Activated naive CD4-positive, alpha-beta T cell treated with anti-CD3 and anti-CD28 coated beads for 36 hours (primary cell): ENCODE results near the gene DLL4. TPM values are rescaled to one million over a fixed set of nuclear protein-coding genes. Genes with fewer than 3 reads are reported as not detected.
"Not testable (repeated sequence)": the region's sequence is repeated elsewhere in the genome, so short reads cannot be mapped to it uniquely, and the experiment has no call there.

Experiments used
- CTCF ChIA-PET: fragments of 350-600 bp; sonication (Branson Sonifier 250); formaldehyde crosslinking; loops from one replicate; lab custom pipeline; 2021; ENCODE audit warnings: antibody characterized with exemption; lab: Charles Lee
- DNase-seq: peaks from one replicate; pipeline ENCODE4 v3.0.0-alpha.2; 2020
- H3K27ac Mint-ChIP-seq: one replicate; pipeline ENCODE4 v1.8.0; 2021; ENCODE audit warnings: mild to moderate bottlenecking, mixed read lengths
- H3K27me3 Mint-ChIP-seq: one replicate; pipeline ENCODE4 v1.8.0; 2021; ENCODE audit warnings: low read depth, mixed read lengths
- H3K36me3 Mint-ChIP-seq: one replicate; pipeline ENCODE4 v1.8.0; 2021; ENCODE audit warnings: low read depth, mixed read lengths
- H3K4me1 Mint-ChIP-seq: one replicate; pipeline ENCODE4 v1.8.0; 2021; ENCODE audit warnings: low read depth, mixed read lengths
- H3K4me3 Mint-ChIP-seq: one replicate; pipeline ENCODE4 v1.8.0; 2021; ENCODE audit warnings: mild to moderate bottlenecking, moderate library complexity, mixed read lengths
- H3K9me3 Mint-ChIP-seq: one replicate; pipeline ENCODE4 v1.8.0; 2021; ENCODE audit warnings: mixed read lengths
- intact Hi-C: fragments of 100-400 bp; cut with micrococcal nuclease; formaldehyde crosslinking; loops from one replicate; pipeline ENCODE4 v1.15.1; 2023
- total RNA-seq, 2 experiments: library from RNA; stranded (reverse); gene quantifications; one replicate each; pipeline ENCODE4 v1.2.3, GENCODE V29; 2021

DLL4 gene
- total RNA-seq, 2 experiments from 2014 or later = 0.14 TPM; not detected in 1

GRCh38 chr15:40951764-40952163 lies 22.6 kb downstream of the DLL4 start:
- CTCF ChIA-PET = interaction anchor here (0.8 to 6.9 kb wide), 5 partner anchors 10 to 238 kb away, joined by 3 to 50 read pairs (median 4); no protein-coding TSS in a partner anchor
- no peaks in the 10 kb centered on the region for H3K9me3 Mint-ChIP-seq
- intact Hi-C loops = loop anchor here (2.0 to 5.0 kb wide), 3 partner anchors 145 to 1021 kb away; partner anchors contain the start of genes DNAJC17, EHD4, INO80 and ZFYVE19
- peaks cover 33% of the 10 kb centered on the region for H3K4me1 Mint-ChIP-seq
- H3K27me3 Mint-ChIP-seq = no peaks in the 10 kb centered on the region
- peak overlapping the region; percentile 94 for H3K4me3 Mint-ChIP-seq
- DNase-seq = no peak
- H3K27ac Mint-ChIP-seq = peak overlapping the region; percentile 93
- H3K36me3 Mint-ChIP-seq = peaks cover 30% of the 10 kb centered on the region

GRCh38 chr15:40952301-40952900 lies 23.3 kb downstream of the DLL4 start:
- CTCF ChIA-PET = interaction anchor here (0.8 to 6.9 kb wide), 5 partner anchors 11 to 237 kb away, joined by 3 to 50 read pairs (median 9); no protein-coding TSS in a partner anchor
- Mint-ChIP-seq H3K36me3 (peaks cover 30% of the 10 kb centered on the region), H3K27ac (peak overlapping the region; percentile 93), H3K4me1 (peaks cover 33% of the 10 kb centered on the region), H3K4me3 (peak overlapping the region; percentile 94), H3K27me3 (no peaks in the 10 kb centered on the region), H3K9me3 (no peaks in the 10 kb centered on the region)
- intact Hi-C loops = loop anchor here (2.0 to 5.0 kb wide), 3 partner anchors 146 to 1020 kb away; partner anchors contain the start of genes DNAJC17, EHD4, INO80 and ZFYVE19
- DNase-seq = no peak

GRCh38 chr15:40952901-40953712 lies 24.0 kb downstream of the DLL4 start, which contains the start of gene CHAC1:
CHAC1 (plus strand) TSS chr15:40953471; CDS start chr15:40953584, 113 bp downstream.
- no peaks in the 10 kb centered on the region for H3K27me3 Mint-ChIP-seq
- peak within 1 kb of the TSS; percentile 93 for H3K27ac Mint-ChIP-seq
- intact Hi-C loops = loop anchor here (1.0 to 5.0 kb wide), 9 partner anchors 11 to 1019 kb away; partner anchors contain the start of genes CHP1, DNAJC17, EHD4 and INO80
- peaks cover 32% of the 10 kb centered on the region for H3K36me3 Mint-ChIP-seq
- peak within 1 kb of the TSS; percentile 94 for H3K4me3 Mint-ChIP-seq
- CTCF ChIA-PET = interaction anchor here (0.6 to 6.9 kb wide), 5 partner anchors 12 to 829 kb away, joined by 3 to 50 read pairs (median 9); partner anchors contain the start of gene VPS18
- H3K9me3 Mint-ChIP-seq = no peaks in the 10 kb centered on the region
- DNase-seq = peak; percentile 99
- H3K4me1 Mint-ChIP-seq = peaks cover 35% of the 10 kb centered on the region

DNA sequence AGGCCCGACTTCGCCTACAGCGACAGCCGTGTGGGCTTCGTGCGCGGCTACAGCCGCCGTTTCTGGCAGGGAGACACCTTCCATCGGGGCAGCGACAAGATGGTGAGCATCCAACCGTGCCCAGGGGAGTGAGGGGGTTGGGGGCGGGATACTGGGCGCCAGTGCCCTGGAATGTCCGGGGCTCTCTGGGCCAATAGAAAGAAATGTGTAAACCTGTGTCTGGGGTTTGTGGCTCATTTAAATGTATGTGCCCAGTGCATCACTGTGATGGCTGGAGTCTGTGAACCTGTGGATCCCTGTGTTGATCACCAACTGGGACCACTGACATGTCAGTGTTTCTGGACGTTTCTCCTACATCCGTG lies 24.6 kb downstream of the DLL4 start:
- no peaks in the 10 kb centered on the region for H3K27me3 Mint-ChIP-seq
- H3K27ac Mint-ChIP-seq = peak overlapping the region; percentile 89
- no peaks in the 10 kb centered on the region for H3K9me3 Mint-ChIP-seq
- H3K4me3 Mint-ChIP-seq = peak overlapping the region; percentile 94
- peaks cover 32% of the 10 kb centered on the region for H3K36me3 Mint-ChIP-seq
- DNase-seq = no peak
- intact Hi-C loops = loop anchor here (1.0 to 5.0 kb wide), 9 partner anchors 11 to 1019 kb away; partner anchors contain the start of genes CHP1, DNAJC17, EHD4 and INO80
- CTCF ChIA-PET = interaction anchor here (0.6 to 6.9 kb wide), 8 partner anchors 12 to 128 kb away, joined by 3 to 50 read pairs (median 3); partner anchors contain the start of gene VPS18
- peaks cover 35% of the 10 kb centered on the region for H3K4me1 Mint-ChIP-seq

DNA sequence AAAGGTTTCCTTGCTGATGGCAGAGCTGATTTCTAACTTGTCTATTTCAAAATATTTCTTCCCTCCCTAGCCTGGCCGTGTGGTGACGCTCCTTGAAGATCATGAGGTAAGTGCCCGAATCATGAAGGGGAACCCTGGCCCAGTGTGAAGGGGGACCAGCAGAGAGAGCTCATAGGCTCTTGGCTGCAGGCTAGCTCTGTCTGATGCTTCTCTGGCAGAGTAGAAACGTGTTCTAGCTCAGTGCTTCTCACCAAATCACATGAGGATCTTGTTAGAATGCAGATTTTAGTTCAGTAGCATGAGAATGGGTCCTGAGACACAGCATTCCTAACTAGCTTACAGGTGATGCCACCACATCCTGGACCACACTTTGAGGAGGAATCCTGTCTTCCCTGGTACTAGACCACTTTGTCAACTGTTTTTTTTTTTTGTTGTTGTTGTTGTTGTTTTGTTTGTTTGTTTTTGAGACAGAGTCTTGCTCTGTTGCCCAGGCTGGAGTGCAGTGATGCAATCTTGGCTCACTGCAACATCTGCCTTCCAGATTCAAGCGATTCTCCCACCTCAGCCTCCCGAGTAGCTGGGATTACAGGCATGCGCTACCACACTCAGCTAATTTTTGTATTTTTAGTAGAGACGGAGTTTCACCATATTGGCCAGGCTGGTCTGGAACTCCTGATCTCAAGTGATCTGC lies 25.2 kb downstream of the DLL4 start:
- H3K4me3 Mint-ChIP-seq = peak overlapping the region; percentile 94

GRCh38 chr15:40955141-40955903 lies 26.2 kb downstream of the DLL4 start:
- Mint-ChIP-seq H3K27me3 (no peaks in the 10 kb centered on the region), H3K27ac (no peak overlapping the region), H3K9me3 (no peaks in the 10 kb centered on the region), H3K4me1 (peaks cover 35% of the 10 kb centered on the region), H3K36me3 (peaks cover 32% of the 10 kb centered on the region), H3K4me3 (peak overlapping the region; percentile 94)
- CTCF ChIA-PET = interaction anchor here (0.6 to 6.9 kb wide), 4 partner anchors 14 to 73 kb away, joined by 4 to 50 read pairs (median 4); no protein-coding TSS in a partner anchor
- intact Hi-C loops = no loop called here
- DNase-seq = no peak

More for the DNA sequence above, 25.2 kb downstream of the DLL4 start:
- H3K4me1 Mint-ChIP-seq = peaks cover 35% of the 10 kb centered on the region
- intact Hi-C loops = loop anchor here (5.0 kb wide), 1 partner anchor 1018 kb away; the partner anchor contains the start of gene EHD4
- H3K27ac Mint-ChIP-seq = peak overlapping the region; percentile 89
- not testable (repeated sequence) for H3K27me3 Mint-ChIP-seq, DNase-seq, H3K9me3 Mint-ChIP-seq
- peaks cover 32% of the 10 kb centered on the region for H3K36me3 Mint-ChIP-seq
- CTCF ChIA-PET = interaction anchor here (0.6 to 6.9 kb wide), 7 partner anchors 13 to 129 kb away, joined by 3 to 50 read pairs (median 3); no protein-coding TSS in a partner anchor

- Mint-ChIP-seq H3K4me3 (peak overlapping the region; percentile 57), H3K9me3 (no peaks in the 10 kb centered on the region), H3K27me3 (no peaks in the 10 kb centered on the region), H3K4me1 (peaks cover 35% of the 10 kb centered on the region), H3K27ac (no peak overlapping the region), H3K36me3 (peaks cover 32% of the 10 kb centered on the region)
- intact Hi-C loops = no loop called here
- no peak for DNase-seq
- CTCF ChIA-PET = interaction anchor here (0.9 to 1.1 kb wide), 2 partner anchors 15 to 230 kb away, joined by 3 to 4 read pairs; no protein-coding TSS in a partner anchor
Measured at GRCh38 chr15:40955930-40956540, 26.9 kb downstream of the DLL4 start.

DNA sequence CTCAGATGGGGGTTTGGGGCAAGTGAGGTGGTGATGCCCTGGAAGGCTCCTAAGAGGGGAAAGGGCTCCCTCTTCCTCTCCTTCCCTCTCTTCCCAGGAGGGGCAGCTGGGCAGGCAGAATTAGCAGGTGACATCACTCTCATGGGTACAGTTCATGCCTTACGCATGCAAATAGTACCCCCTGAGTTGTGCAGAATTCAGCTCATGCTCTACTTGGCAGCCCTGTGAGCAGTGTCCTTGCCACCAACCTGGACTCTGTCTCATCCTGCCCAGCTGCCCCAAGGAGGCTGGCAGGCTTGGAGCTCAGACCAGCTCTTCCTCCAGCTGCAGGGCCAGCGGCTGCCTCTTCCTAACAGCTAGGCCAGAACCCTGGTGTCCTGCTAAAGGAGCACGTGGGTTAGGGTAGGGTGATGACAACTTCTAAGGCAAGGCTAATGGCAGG lies 27.4 kb downstream of the DLL4 start:
- Mint-ChIP-seq H3K27me3 (no peaks in the 10 kb centered on the region), H3K36me3 (peaks cover 32% of the 10 kb centered on the region), H3K4me3 (peak overlapping the region; percentile 19), H3K27ac (no peak overlapping the region), H3K9me3 (no peaks in the 10 kb centered on the region), H3K4me1 (peaks cover 34% of the 10 kb centered on the region)
- intact Hi-C loops = no loop called here
- CTCF ChIA-PET = interaction anchor here (0.9 to 1.1 kb wide), 2 partner anchors 15 to 229 kb away, joined by 3 to 4 read pairs; no protein-coding TSS in a partner anchor
- DNase-seq = no peak

GRCh38 chr15:40957041-40957555 lies 28.0 kb downstream of the DLL4 start:
- CTCF ChIA-PET = interaction anchor here (0.9 to 2.3 kb wide), 3 partner anchors 16 to 229 kb away, joined by 3 to 5 read pairs (median 4); no protein-coding TSS in a partner anchor
- DNase-seq = no peak
- Mint-ChIP-seq H3K36me3 (peaks cover 32% of the 10 kb centered on the region), H3K4me3 (no peak overlapping the region), H3K27me3 (no peaks in the 10 kb centered on the region), H3K27ac (no peak overlapping the region), H3K9me3 (no peaks in the 10 kb centered on the region), H3K4me1 (peaks cover 30% of the 10 kb centered on the region)
- intact Hi-C loops = no loop called here

GRCh38 chr15:40957581-40958051 lies 28.5 kb downstream of the DLL4 start:
- H3K27ac Mint-ChIP-seq = no peak overlapping the region
- peaks cover 32% of the 10 kb centered on the region for H3K36me3 Mint-ChIP-seq
- intact Hi-C loops = no loop called here
- DNase-seq = no peak
- CTCF ChIA-PET = interaction anchor here (2.3 kb wide), 1 partner anchor 54 kb away, joined by 5 read pairs; no protein-coding TSS in a partner anchor
- H3K4me1 Mint-ChIP-seq = peaks cover 30% of the 10 kb centered on the region
- H3K27me3 Mint-ChIP-seq = no peaks in the 10 kb centered on the region
- no peak overlapping the region for H3K4me3 Mint-ChIP-seq
- H3K9me3 Mint-ChIP-seq = no peaks in the 10 kb centered on the region
